ENCODE measurements around the gene EPS15.

GRCh38 chr1:51541313-51542050 lies 22.4 kb upstream of the EPS15 start:
- TF ChIP-seq CTCF (conservative IDR thresholded peaks at IDR 0.05 in 1 of 2, IDR thresholded peaks at IDR 0.05 in 1 of 2; ENCODE audit: extremely low read depth in 1 of 2, insufficient read depth in 1 of 2, low read depth in 1 of 2, low read length in 2 of 2) (no peak), EZH2 (IDR thresholded peaks at IDR 0.05; ENCODE audit: borderline replicate concordance, low read length) (no peak)

Measured in mammary epithelial cell (primary cell).